Kidney (tissue), 14 donors: Measurements from ENCODE around the gene REV3L. TPM values are rescaled to one million over a fixed set of nuclear protein-coding genes. Genes with fewer than 3 reads are reported as not detected.

ENCODE experiments used
- DNase-seq, 5 donors: peaks; one replicate each; pipeline ENCODE4 v3.0.0-alpha.2; 2013 to 2020
- FAIRE-seq: peaks from 2 replicates; lab custom pipeline; 2012; peaks lifted over from hg19 to GRCh38; lab: Jason Lieb, UNC
- H3K27ac ChIP-seq, 2 donors: one replicate each; pipeline ENCODE4 v1.7.0; 2013; ENCODE audit warnings: low read depth in 2 of 2, low read length in 2 of 2, inconsistent platforms in 1 of 2
- H3K27me3 ChIP-seq: one replicate; pipeline ENCODE4 v1.7.1; 2013; ENCODE audit warnings: low read length, inconsistent platforms; ENCODE audit not compliant: control insufficient read depth, insufficient read depth
- H3K36me3 ChIP-seq, 3 donors: one replicate each; pipeline versions ENCODE4 v1.7.0 to v1.7.1; 2013; ENCODE audit warnings: low read length in 3 of 3, control low read depth in 1 of 3, inconsistent platforms in 1 of 3; ENCODE audit not compliant: insufficient read depth in 3 of 3, control insufficient read depth in 2 of 3
- H3K4me1 ChIP-seq, 3 donors: one replicate each; pipeline versions ENCODE4 v1.7.0 to v1.7.1; 2013; ENCODE audit warnings: low read length in 3 of 3, inconsistent platforms in 1 of 3, low read depth in 1 of 3; ENCODE audit not compliant: control insufficient read depth in 2 of 3, insufficient read depth in 2 of 3
- H3K4me3 ChIP-seq, 3 donors: one replicate each; pipeline versions ENCODE4 v1.7.0 to v1.8.1; 2013; ENCODE audit warnings: low read length in 3 of 3, control low read depth in 1 of 3, inconsistent platforms in 1 of 3
- H3K9ac ChIP-seq, 3 donors: one replicate each; pipeline versions ENCODE4 v1.7.0 to v1.7.1; 2013; ENCODE audit warnings: low read length in 3 of 3, control low read depth in 1 of 3, inconsistent platforms in 1 of 3
- H3K9me3 ChIP-seq, 3 donors: one replicate each; pipeline versions ENCODE4 v1.7.0 to v1.7.1; 2013; ENCODE audit warnings: low read length in 3 of 3, control low read depth in 1 of 3, inconsistent platforms in 1 of 3; ENCODE audit not compliant: control insufficient read depth in 2 of 3, insufficient read depth in 1 of 3
- CTCF ChIP-seq: IDR thresholded peaks from 3 replicates; pipeline ENCODE4 v1.5.1; 2012; ENCODE audit warnings: mild to moderate bottlenecking, moderate library complexity, borderline replicate concordance; ENCODE audit not compliant: insufficient read depth; ENCODE audit errors: extremely low read depth
- intact Hi-C: fragments of 100-400 bp; cut with DNase I; formaldehyde crosslinking; loops from one replicate; pipeline ENCODE4 v1.11.1; 2022
- polyA plus RNA-seq: library from polyadenylated mRNA; stranded (reverse); fragments of 350-450 nt; fragmentation: Illumina TruSeq; extraction: RNeasy Lipid Tissue Mini Kit (QIAGEN cat#74804); gene quantifications from one replicate; pipeline ENCODE4 v1.2.3, GENCODE V29; 2014; ENCODE audit warnings: low read depth, low replicate concordance; ENCODE audit not compliant: insufficient read depth
- total RNA-seq: library from RNA; stranded (reverse); fragmentation: NEBNext Ultra II Directional; extraction: Animal tissue kit (Norgen Biotek cat#: 25700); gene quantifications from one replicate; pipeline ENCODE4 v1.2.1, GENCODE V29; 2021
- donor health status: control.
- donor health status: control.
- donor health status: control.
- donor health status: control.
- donor health status: control.
- donor health status: DM: yes; HTN: yes; CAD: no.
- donor health status: Normal renal cell carcinoma (clear cell type).

REV3L gene
- total and polyA plus RNA-seq, 2 donors from 2014 or later, result 4.4 to 30.0 TPM

- H3K36me3 ChIP-seq, result no peaks in the 10 kb centered on the region
- no peak overlapping the region for H3K27ac ChIP-seq
- DNase-seq (no peak), FAIRE-seq (no peak)
- H3K9ac ChIP-seq, result no peak overlapping the region
- no peak for TF ChIP-seq CTCF
- intact Hi-C loops, result no loop called here
- no peak overlapping the region for H3K4me3 ChIP-seq
- no peaks in the 10 kb centered on the region for H3K27me3 ChIP-seq
- no peaks in the 10 kb centered on the region for H3K9me3 ChIP-seq
- H3K4me1 ChIP-seq, result peaks cover 0 to 8% (median 3%) of the 10 kb centered on the region in 3 donors
Measured at GRCh38 chr6:111474106-111474505, 8.9 kb downstream of the REV3L start.

GRCh38 chr6:111472933-111473435 is 10.0 kb downstream of the REV3L start:
- DNase-seq (no peak), FAIRE-seq (no peak)
- H3K4me3 ChIP-seq, result no peak overlapping the region
- no peak for TF ChIP-seq CTCF
- no peaks in the 10 kb centered on the region for H3K36me3 ChIP-seq
- no peaks in the 10 kb centered on the region for H3K27me3 ChIP-seq
- H3K9me3 ChIP-seq, result no peaks in the 10 kb centered on the region
- intact Hi-C loops, result no loop called here
- no peak overlapping the region for H3K9ac ChIP-seq
- H3K27ac ChIP-seq, result no peak overlapping the region
- peaks cover 0 to 6% (median 0%) of the 10 kb centered on the region in 3 donors for H3K4me1 ChIP-seq

- DNase-seq (no peak), FAIRE-seq (peak; percentile 3)
- no peaks in the 10 kb centered on the region for H3K9me3 ChIP-seq
- H3K27ac ChIP-seq, result no peak overlapping the region
- no peaks in the 10 kb centered on the region for H3K36me3 ChIP-seq
- no peak overlapping the region for H3K4me3 ChIP-seq
- intact Hi-C loops, result no loop called here
- H3K9ac ChIP-seq, result no peak overlapping the region
- no peak for TF ChIP-seq CTCF
- H3K4me1 ChIP-seq, result peaks cover 0 to 5% (median 0%) of the 10 kb centered on the region in 3 donors
- H3K27me3 ChIP-seq, result no peaks in the 10 kb centered on the region
Measured at GRCh38 chr6:111471958-111472357, 11.1 kb downstream of the REV3L start.

GRCh38 chr6:111471533-111471932 is 11.5 kb downstream of the REV3L start:
- Histone ChIP-seq H3K9ac (no peak overlapping the region), H3K4me1 (peaks cover 0 to 5% (median 0%) of the 10 kb centered on the region in 3 donors), H3K27ac (no peak overlapping the region), H3K27me3 (no peaks in the 10 kb centered on the region), H3K36me3 (no peaks in the 10 kb centered on the region), H3K4me3 (no peak overlapping the region), H3K9me3 (no peaks in the 10 kb centered on the region)
- no peak for TF ChIP-seq CTCF
- no peak for FAIRE-seq
- intact Hi-C loops, result no loop called here
- DNase-seq, result no peak
